ENCODE data around the gene PCGF1.

The PCGF1 gene
- 7.5 to 10.6 reads per million in 2 donors for total RNA-seq

- peak; percentile 93 to 99 (median 97) for DNase-seq
Measured at GRCh38 chr2:74507145-74507925, at the start of gene PCGF1. Gene PCGF1 (minus strand): TSS chr2:74507695. CDS start chr2:74507668, 27 bp downstream.

- no peak for DNase-seq
Measured at GRCh38 chr2:74556831-74557370, 49.4 kb upstream of the PCGF1 start.

- DNase-seq, result no peak
Measured at GRCh38 chr2:74556159-74556558, 48.7 kb upstream of the PCGF1 start.

GRCh38 chr2:74555610-74556103, 48.2 kb upstream of the PCGF1 start:
- no peak for DNase-seq

GRCh38 chr2:74554820-74555531, 47.5 kb upstream of the PCGF1 start:
- DNase-seq, result peak in 4 of 5 experiments; percentile 23 to 58 (median 33)

- DNase-seq, result peak; percentile 74 to 86 (median 76)
Measured at GRCh38 chr2:74553892-74554819, 46.7 kb upstream of the PCGF1 start, which contains the start of the genes DOK1 and LOXL3. Gene DOK1 (plus strand): TSS chr2:74554720. CDS start chr2:74554755, 35 bp downstream. Gene LOXL3 (minus strand): TSS chr2:74553942. CDS start chr2:74552634, 1,308 bp downstream.

GRCh38 chr2:74552914-74553811, 45.7 kb upstream of the PCGF1 start:
- DNase-seq, result no peak

GRCh38 chr2:74551942-74552913, 44.7 kb upstream of the PCGF1 start:
- no peak for DNase-seq

GRCh38 chr2:74551530-74551929, 44.0 kb upstream of the PCGF1 start:
- no peak for DNase-seq

- no peak for DNase-seq
Measured at GRCh38 chr2:74550231-74550630, 42.7 kb upstream of the PCGF1 start.

GRCh38 chr2:74548900-74549826, 41.7 kb upstream of the PCGF1 start:
- no peak for DNase-seq

GRCh38 chr2:74548285-74548899, 40.9 kb upstream of the PCGF1 start:
- DNase-seq, result no peak

GRCh38 chr2:74546004-74546403, 38.5 kb upstream of the PCGF1 start:
- no peak for DNase-seq

GRCh38 chr2:74544634-74545033, 37.1 kb upstream of the PCGF1 start:
- DNase-seq, result no peak

- no peak for DNase-seq
Measured at GRCh38 chr2:74542978-74543377, 35.5 kb upstream of the PCGF1 start.

- no peak for DNase-seq
Measured at GRCh38 chr2:74540291-74540690, 32.8 kb upstream of the PCGF1 start.

- no peak for DNase-seq
Measured at GRCh38 chr2:74538881-74539339, 31.4 kb upstream of the PCGF1 start.

GRCh38 chr2:74537140-74537539, 29.6 kb upstream of the PCGF1 start:
- DNase-seq, result no peak

All from T-helper 2 cell (primary cell).